Left ventricle myocardium inferior (tissue), 1 donor: Measurements from ENCODE around the gene NDUFC2. TPM values are rescaled to one million over a fixed set of nuclear protein-coding genes. Genes with fewer than 3 reads are reported as not detected.
A peak's percentile ranks its signal among the peaks of the same experiment; 100 is the strongest.
"Not testable (repeated sequence)": the region's sequence is repeated elsewhere in the genome, so short reads cannot be mapped to it uniquely, and the experiment has no call there.

Experiments used
- DNase-seq: peaks from one replicate; pipeline ENCODE4 v3.0.0-alpha.2; 2020
- H3K27ac ChIP-seq: fragments of 200-600 bp; replicated peaks from 2 replicates; pipeline ENCODE4 v1.8.0; 2021
- H3K27me3 ChIP-seq: fragments of 200-600 bp; 2 replicates; pipeline ENCODE4 v1.8.0; 2021; ENCODE audit warnings: low read depth
- H3K36me3 ChIP-seq: fragments of 200-600 bp; 2 replicates; pipeline ENCODE4 v1.8.0; 2021
- H3K4me1 ChIP-seq: fragments of 200-600 bp; 2 replicates; pipeline ENCODE4 v1.8.0; 2021
- H3K4me3 ChIP-seq: fragments of 200-600 bp; 2 replicates; pipeline ENCODE4 v1.8.0; 2021; ENCODE audit warnings: mild to moderate bottlenecking, moderate library complexity
- H3K9me3 ChIP-seq: fragments of 200-600 bp; replicated peaks from 2 replicates; pipeline ENCODE4 v1.8.0; 2021
- intact Hi-C: fragments of 100-400 bp; cut with micrococcal nuclease; formaldehyde crosslinking; loops from one replicate; pipeline ENCODE4 v1.11.0; 2022
- total RNA-seq: library from RNA; stranded (reverse); fragmentation: NEBNext Ultra II Directional; extraction: Animal tissue kit (Norgen Biotek cat#: 25700); gene quantifications from one replicate; pipeline ENCODE4 v1.2.1, GENCODE V29; 2021
- TF ChIP-seq, protein P1 (sequence below): fragments of 200-600 bp; IDR thresholded peaks from 2 replicates; pipeline ENCODE4 v1.8.0; 2021; ENCODE audit warnings: antibody characterized with exemption, mild to moderate bottlenecking, borderline replicate concordance
- donor health status: DM: no; HTN: yes; CAD: no; lungs with severe emphysema.

Gene NDUFC2
- total RNA-seq, 1 donor from 2014 or later = 295 TPM

DNA sequence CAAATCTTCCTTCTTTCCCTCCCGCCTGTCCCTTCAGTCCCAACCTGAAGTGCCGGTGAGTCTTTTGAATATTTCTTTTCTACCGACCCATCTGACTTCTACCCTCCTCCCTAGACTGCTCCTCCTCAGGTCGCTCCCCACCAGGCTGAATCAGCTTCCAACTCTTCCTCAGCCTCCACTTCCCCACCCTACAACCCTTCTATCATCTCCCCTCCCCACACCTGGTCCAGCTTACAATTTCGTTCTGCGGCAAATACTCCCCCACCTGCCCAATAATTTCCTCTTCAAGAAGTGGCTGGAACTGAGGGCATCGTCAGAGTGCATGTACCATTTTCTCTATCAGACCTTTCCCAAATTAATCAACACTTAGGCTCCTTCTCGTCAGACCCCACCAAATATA, 2.5 kb upstream of the NDUFC2 start:
- no peak for DNase-seq
- Histone ChIP-seq H3K27me3 (no peaks in the 10 kb centered on the region), H3K9me3 (no peaks in the 10 kb centered on the region), H3K4me3 (no peak overlapping the region), H3K4me1 (peaks cover 36% of the 10 kb centered on the region), H3K27ac (no peak overlapping the region), H3K36me3 (no peaks in the 10 kb centered on the region)
- intact Hi-C loops = no loop called here
- TF ChIP-seq, protein P1, sequence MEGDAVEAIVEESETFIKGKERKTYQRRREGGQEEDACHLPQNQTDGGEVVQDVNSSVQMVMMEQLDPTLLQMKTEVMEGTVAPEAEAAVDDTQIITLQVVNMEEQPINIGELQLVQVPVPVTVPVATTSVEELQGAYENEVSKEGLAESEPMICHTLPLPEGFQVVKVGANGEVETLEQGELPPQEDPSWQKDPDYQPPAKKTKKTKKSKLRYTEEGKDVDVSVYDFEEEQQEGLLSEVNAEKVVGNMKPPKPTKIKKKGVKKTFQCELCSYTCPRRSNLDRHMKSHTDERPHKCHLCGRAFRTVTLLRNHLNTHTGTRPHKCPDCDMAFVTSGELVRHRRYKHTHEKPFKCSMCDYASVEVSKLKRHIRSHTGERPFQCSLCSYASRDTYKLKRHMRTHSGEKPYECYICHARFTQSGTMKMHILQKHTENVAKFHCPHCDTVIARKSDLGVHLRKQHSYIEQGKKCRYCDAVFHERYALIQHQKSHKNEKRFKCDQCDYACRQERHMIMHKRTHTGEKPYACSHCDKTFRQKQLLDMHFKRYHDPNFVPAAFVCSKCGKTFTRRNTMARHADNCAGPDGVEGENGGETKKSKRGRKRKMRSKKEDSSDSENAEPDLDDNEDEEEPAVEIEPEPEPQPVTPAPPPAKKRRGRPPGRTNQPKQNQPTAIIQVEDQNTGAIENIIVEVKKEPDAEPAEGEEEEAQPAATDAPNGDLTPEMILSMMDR = no peak

DNA sequence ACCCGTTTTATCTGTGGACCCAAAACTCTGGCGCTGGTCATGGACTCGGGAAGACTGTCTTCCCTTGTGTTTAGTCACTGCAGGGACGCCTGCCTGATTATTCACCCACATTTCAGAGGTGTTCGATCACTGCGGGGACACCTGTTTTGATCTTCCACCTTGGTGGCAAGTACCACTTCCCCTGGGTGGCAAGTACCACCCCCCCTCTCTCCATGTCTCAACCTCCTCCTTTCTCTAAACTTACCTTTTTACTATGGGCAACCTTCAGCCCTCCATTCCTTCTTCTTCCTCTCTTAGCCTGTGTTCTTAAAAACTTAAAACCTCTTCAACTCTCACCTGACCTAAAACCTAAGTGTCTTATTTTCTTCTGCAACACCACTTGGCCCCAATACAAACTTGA, 1.9 kb upstream of the NDUFC2 start:
- intact Hi-C loops = no loop called here
- TF ChIP-seq, protein P1 = no peak
- H3K4me3 ChIP-seq = no peak overlapping the region

DNA sequence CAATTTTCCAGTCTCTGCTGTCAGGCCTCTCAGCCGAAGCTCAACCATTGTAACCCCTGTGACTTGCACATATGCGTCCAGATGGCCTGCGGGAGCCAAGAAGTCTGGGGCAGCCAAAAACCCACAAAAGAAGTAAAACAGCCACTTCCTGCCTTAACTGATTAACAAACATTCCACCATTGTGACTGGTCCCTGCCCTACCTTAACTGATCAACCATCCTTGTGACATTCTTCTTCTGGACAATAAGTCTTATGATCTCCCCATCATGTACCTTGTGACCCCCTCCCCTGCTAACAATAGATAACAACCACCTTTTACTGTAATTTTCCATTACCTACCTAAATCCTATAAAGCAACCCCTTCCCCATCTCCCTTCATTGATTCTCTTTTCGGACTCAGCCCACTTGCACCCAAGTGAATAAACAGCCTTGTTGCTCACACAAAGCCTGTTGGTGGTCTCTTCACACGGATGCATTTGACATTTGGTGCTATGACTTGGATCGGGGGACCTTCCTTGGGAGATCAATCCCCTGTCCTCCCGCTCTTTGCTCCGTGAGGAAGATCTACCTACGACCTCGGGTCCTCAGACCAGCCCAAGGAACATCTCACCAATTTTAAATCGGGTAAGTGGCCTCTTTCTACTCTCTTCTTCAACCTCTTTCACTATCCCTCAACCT, 1.3 kb upstream of the NDUFC2 start:
- intact Hi-C loops = no loop called here
- no peaks in the 10 kb centered on the region for H3K9me3 ChIP-seq
- TF ChIP-seq, protein P1 = no peak
- no peaks in the 10 kb centered on the region for H3K36me3 ChIP-seq
- peaks cover 48% of the 10 kb centered on the region for H3K4me1 ChIP-seq
- H3K4me3 ChIP-seq = peak overlapping the region; percentile 100
- H3K27me3 ChIP-seq = no peaks in the 10 kb centered on the region
- H3K27ac ChIP-seq = no peak overlapping the region
- DNase-seq = no peak

More for the DNA sequence above, 1.9 kb upstream of the NDUFC2 start:
- Histone ChIP-seq H3K4me1 (peaks cover 41% of the 10 kb centered on the region), H3K9me3 (no peaks in the 10 kb centered on the region), H3K36me3 (no peaks in the 10 kb centered on the region), H3K27me3 (no peaks in the 10 kb centered on the region), H3K27ac (no peak overlapping the region)
- DNase-seq = no peak

DNA sequence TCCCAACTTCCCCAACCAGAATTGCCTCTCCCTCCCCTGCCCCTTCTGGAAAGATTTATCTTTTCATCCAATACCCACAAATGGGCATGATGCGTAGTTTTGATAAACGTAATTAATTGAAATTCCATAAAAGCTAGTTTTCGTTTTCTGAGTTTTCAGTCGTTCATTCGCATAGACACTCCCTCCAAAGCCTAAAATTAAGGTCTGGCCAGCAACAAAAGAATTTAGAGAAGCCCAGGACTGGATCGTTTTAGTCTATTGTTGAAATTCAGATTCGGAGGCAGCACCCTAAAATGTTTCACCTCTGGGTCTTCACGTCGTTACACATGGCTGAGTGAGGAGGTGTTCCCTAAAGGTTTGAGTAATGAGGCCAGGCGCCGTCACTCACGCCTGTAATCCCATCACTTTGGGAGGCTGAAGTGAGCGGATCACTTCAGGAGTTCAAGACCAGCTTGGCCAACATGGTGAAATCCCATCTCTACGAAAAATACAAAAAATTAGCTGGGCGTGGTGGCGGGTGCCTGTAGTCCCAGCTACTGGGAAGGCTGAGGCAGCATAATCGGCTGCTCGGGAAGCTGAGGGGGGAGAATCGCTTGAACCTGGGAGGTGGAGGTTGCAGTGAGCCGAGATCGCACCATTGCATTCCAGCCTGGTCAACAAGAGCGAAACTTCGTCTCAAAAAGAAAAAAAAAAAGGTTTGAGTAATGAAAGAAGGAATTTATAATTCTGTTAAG, 589 bp upstream of the NDUFC2 start:
- H3K9me3 ChIP-seq = no peaks in the 10 kb centered on the region
- H3K27me3 ChIP-seq = no peaks in the 10 kb centered on the region
- TF ChIP-seq, protein P1 = no peak
- no peak for DNase-seq
- H3K36me3 ChIP-seq = no peaks in the 10 kb centered on the region
- H3K27ac ChIP-seq = peak overlapping the region; percentile 93
- H3K4me3 ChIP-seq = peak overlapping the region; percentile 100
- intact Hi-C loops = no loop called here
- peaks cover 54% of the 10 kb centered on the region for H3K4me1 ChIP-seq

DNA sequence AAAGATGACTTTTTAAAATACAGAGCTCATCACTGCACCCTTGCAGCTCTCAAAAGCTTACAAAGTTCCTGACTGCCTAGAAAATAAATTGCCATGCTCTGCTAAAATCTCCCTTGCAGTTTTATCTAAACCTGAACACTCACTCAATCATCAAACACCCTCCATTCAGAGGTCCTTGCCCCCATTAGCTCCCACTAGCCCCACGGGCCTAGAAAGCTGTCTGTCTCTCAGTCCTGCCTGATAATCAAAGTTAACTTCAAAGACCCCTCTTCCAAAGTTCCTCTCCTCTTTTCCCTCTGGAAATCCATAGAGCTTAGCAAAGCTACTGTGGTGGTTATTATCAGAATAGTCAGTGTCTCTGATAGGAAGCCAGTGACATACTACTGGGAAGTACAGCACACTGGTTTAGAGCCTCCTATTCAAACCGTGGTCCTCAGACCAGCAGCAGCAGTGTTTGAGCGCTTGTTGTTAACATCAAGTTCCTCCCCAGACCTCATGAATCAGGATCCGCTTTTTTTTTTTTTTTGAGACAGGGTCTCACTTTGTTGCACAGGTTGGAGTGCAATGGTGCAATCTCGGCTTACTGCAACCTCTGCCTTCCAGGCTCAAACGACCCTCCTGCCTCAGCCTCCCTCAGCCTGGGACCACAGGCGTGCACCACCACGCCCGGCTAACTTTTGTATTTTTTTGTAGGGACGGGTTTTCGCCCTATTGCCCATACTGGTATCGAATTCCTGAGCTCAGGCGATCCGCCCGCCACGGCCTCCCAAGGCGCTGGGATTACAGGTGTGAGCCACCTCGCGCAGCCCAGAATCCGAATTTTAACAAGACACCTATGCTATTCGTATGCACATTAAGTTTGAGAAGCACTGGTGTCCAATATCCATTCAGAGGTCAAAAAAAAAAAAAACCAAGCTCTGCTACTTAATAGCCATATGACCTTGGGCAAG, 1.2 kb downstream of the NDUFC2 start:
- peaks cover 61% of the 10 kb centered on the region for H3K4me1 ChIP-seq
- peak overlapping the region; percentile 100 for H3K4me3 ChIP-seq
- no peaks in the 10 kb centered on the region for H3K36me3 ChIP-seq
- TF ChIP-seq, protein P1 = no peak
- H3K27ac ChIP-seq = peak overlapping the region; percentile 93
- intact Hi-C loops = no loop called here
- no peaks in the 10 kb centered on the region for H3K9me3 ChIP-seq
- H3K27me3 ChIP-seq = no peaks in the 10 kb centered on the region
- DNase-seq = no peak

DNA sequence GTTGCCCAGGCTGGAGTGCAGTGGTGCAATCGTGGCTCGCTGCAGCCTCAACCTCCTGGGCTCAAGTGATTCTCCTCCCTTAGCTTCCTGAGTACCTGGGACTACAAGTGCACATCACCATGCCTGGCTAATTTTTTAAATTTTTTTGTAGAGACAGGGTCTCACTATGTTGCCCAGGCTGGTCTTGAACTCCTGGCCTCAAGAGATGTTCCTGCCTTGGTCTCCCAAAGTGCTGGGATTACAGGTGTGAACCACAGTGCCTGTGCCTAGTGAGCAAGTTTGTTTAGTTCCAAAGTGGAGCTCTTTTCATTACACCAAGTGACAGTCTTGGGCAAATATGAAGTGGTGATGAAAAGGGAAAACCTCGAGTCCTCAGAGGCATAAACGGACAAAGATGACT, 2.1 kb downstream of the NDUFC2 start:
- peaks cover 61% of the 10 kb centered on the region for H3K4me1 ChIP-seq
- intact Hi-C loops, H3K36me3 ChIP-seq, H3K9me3 ChIP-seq, H3K27ac ChIP-seq, H3K27me3 ChIP-seq, DNase-seq: not testable (repeated sequence)
- peak overlapping the region; percentile 100 for H3K4me3 ChIP-seq
